GM21786 (cell line): ENCODE results near the gene ACSL5.

Source experiments
- ATAC-seq: cut with Tn5 transposase; IDR thresholded peaks from one replicate; pipeline ENCODE4 v1.9.1; 2021; ENCODE audit not compliant: unreplicated experiment

Gene ACSL5

GRCh38 chr10:112373912-112374338, at the start of gene ACSL5:
Gene ACSL5, plus strand, starts transcription at chr10:112374116. Its CDS starts 20,831 bp downstream, at chr10:112394947.
- no peak for ATAC-seq

DNA sequence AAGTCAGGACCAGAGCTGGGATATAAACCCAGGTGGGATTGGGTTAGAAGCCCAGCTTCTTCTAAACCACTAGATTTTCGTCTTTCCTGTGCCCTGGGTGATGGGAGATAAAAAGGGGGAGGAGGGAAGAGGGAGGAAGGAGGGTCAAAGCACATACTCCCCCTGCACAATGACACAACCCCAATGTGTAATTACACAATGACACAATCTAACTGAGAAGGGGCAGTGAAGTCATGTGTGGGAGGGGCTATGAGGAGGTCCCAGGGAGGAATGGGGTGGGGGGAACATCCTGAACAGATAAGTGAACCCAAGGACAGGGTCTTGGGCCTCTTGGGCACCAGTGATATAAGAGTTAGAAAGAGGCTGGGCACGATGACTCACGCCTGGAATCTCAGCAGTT, 46.2 kb upstream of the ACSL5 start:
- ATAC-seq, result no peak

GRCh38 chr10:112330162-112330561, 43.8 kb upstream of the ACSL5 start:
- ATAC-seq, result no peak

DNA sequence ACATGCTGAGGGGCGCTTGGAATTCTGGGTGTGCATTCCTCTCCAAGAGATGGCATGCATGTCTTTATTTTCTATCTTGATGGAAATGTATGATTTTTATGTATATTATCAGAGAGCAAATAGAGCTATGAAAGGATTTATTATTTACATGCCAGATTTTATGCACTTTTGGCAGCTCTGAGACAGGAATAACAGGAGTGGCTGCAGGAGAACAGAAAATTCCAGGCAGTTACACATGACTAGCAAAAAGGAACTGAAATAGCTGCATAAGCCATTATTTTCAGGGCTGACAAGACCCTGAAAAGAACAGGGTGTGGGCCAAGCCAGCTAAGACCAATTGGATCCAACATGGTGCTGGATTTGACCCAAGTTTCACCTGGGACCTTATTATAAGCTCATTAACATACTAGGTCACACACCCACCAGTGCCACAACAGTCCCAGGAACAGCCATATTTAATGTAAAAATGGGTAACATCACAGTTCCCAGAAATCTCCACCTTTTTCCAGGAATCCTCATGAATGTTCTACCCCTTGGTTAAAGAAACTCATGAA, 43.2 kb upstream of the ACSL5 start:
- ATAC-seq, result no peak

GRCh38 chr10:112332022-112332421, 41.9 kb upstream of the ACSL5 start:
- ATAC-seq, result no peak

GRCh38 chr10:112332509-112333228, 41.2 kb upstream of the ACSL5 start:
- no peak for ATAC-seq

DNA sequence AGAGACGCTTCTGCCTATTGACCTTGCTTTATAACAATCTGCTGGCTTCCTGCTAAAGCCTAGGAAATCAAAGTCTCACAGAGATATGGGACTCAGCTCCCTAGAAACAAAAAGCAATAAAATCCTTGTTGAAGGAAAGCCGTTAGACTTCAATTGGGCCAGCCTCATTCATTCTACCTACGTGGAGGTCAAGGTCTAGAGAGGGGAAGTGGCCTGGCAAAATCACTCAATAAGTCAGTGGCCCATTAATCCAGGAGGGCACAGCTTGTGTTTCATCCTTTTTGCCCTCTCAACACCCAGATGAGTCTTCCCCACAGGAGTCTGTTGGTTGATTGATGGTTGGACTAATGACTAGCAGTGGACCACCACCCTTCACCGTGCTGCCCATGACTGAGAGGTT, 40.5 kb upstream of the ACSL5 start:
- no peak for ATAC-seq

DNA sequence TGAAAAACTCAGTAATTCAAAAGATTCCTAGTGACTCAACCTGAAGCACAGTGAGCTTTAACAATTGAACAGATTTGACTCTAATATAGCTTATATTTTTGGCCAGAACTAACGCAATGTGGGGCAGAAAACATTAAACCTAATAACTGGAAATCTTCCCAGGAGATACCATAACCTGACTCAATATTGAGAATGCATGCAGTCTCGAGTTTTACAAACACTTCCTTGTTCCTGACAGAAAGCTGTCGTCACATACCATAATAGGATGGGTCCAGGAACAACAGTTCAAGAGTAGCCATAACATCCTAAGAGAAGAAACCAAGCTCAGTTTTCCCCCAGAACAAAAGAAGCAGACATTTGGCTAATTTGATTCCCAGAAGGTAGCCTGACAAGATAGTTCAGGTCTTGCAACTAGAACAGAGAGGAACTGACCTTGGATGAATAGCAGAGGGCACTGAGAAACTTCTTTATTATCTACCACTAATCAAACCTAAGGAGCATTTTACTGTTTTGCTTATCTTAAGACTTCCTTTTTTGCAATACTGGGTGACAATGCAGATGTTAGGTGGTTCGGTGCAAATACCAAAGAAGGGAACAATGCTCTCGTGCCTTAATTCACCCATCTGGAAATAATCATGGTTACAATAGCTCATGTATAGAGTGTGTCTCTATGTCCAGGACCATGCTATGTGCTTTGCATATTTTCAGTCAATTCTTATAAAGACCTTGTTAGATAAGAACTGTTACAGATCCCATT, 38.6 kb upstream of the ACSL5 start:
- ATAC-seq, result no peak

GRCh38 chr10:112335868-112336265, 38.0 kb upstream of the ACSL5 start:
- ATAC-seq, result no peak

GRCh38 chr10:112336556-112337201, 37.2 kb upstream of the ACSL5 start:
- ATAC-seq, result no peak

GRCh38 chr10:112338957-112339356, 35.0 kb upstream of the ACSL5 start:
- no peak for ATAC-seq

DNA sequence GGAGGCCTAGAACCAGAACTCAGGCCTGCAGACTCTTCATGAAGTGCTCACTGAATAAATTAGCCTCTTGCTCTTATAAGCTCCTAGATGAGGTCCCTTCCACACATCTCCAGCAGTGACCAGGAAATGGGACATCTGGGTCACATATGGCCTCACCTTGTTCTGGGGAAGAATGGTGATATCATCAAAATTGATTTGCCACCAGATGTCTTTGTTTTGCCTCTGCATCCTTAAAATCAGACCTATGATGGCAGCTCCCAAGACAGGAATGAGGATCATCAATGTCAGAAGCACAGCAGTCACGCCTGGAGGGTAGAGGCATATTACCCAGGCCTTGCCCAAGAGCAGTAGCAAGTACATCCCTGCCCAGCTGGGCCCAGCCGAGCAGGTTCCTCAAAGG, 33.3 kb upstream of the ACSL5 start:
- no peak for ATAC-seq

DNA sequence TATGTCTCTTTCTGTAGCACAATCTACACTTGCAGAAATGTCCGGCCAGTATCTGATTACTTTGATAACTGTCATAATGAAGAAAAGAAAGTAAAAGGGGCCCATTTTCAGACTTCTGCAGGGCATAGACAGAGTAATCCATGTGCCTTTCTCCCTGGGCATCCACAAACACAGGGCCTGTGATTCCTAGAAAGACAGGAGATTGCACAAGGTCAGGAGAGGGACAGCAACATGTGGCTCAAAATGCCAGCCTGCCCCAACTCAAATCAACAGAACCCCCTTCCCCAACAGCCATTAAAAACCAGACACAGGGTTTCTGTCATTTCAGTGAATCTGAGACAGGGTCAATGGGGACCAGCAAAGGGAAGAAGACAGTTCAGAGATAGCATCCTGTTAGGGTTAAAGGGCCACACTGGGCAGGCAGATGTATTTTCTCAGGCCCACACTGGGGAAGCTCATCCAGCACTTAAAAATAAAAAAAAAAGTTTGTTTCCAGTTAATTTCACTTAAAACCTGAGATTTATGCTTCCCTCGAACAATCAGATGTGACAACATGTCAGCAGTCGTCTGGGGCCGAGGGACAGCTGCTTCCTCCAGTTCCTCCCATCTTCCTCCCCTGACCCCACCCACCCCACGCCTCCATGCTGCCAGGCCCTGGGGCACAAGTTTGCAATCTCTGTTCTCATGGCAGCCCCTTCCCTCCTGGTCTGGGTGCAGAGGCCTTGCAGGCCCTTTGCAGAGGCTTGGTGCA, 30.7 kb upstream of the ACSL5 start:
- ATAC-seq, result no peak

DNA sequence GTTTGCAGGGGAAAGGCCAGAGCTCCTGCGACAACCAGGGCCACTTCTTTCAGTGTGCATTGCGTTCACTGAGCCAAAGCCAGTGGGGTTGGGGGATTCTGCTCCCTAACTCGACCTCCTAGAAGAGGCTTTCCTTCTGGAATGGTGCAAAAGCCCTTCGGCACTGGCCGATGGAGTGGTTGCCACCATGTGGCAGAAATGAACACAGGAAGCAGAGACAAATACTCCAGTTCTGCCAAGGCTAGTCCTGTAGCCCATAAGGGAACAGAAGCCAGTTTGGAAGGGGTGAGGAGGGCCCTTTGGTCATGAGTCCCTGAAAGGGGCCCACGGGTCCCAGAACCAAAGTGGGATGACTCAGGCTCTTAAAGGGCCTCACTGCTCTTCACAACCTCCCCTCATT, 29.7 kb upstream of the ACSL5 start:
- ATAC-seq, result no peak

- no peak for ATAC-seq
Observed at GRCh38 chr10:112345202-112345601, 28.7 kb upstream of the ACSL5 start.

DNA sequence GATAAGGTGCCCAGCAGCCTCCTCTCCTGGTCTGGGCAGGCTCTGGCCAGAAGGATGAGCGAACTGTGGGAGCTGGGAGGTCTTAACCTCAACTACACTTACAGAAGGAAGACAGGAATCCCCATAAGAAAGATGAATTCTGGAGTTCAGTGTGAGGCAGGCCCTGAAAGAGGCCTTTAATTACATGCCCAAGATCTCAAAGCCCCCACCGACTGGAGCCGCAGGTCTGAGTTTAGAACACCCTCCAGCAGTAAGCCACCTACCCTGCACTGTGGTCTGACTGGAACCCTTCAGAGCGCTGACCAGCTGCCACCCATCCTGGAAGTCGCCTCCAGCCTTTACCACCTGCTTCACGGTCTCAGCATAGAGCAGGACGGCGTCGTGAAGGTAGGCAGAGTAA, 28.2 kb upstream of the ACSL5 start:
- ATAC-seq, result no peak

DNA sequence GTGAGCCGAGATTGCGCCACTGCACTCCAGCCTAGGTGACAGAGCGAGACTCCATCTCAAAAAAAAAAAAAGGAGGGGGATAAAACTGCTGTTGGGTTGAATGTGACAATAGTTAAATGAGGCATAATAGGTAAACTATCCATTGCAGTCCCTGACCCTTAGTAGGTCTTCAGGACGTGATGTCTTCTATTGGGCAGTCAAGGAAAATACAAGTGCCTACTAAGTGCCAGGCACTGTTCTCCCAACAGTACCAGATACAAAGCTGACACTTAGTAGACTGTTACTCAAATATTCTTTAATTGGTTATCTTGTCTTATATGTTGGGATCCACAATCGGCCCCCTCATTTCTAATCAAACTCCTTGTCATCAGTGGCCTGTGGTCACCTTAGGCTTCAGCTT, 27.1 kb upstream of the ACSL5 start:
- ATAC-seq, result no peak

DNA sequence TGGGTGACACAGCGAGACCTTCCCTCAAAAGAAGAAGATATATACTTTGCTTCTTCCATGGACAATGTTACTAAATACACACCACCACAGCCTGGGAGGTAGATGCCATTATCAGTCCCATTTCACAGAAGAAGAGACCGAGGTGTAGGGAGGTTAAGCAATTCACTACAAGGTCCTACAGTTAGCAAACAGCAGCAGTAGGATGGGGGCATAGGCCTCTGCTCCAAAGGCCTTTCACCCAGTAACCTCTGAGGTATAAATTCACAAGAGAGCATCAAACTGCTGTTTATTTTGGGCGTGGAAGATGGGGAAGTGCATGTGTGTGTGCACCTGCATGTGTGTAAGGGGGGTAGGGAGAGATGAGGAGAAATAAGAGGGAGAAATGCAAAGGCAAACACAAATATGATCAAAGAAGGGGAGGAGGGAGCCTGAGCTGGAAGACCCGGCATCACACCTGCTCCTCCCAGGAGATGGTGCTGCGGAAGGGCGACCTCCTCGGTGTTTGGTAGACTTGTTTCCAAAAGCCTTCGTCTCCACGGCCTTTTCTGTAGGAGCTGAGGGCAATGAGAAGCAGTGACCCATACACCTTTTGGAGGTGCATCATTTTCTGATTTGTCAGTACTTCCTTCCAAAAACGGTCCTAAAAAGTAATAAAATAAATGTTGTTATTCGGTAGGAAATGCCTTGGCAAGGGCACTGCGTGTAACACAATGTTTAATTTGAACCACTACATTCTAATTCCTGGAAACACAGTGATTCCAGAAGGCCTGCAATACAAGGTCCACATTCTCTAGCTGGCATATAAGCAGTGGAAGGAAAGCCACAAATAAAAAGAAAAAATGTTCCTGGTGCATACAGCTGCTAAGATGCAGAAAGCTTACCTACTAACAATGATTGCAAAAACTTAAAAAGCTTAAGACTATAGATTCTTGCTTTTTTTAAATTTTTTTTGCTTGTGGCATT, 25.9 kb upstream of the ACSL5 start:
- no peak for ATAC-seq

DNA sequence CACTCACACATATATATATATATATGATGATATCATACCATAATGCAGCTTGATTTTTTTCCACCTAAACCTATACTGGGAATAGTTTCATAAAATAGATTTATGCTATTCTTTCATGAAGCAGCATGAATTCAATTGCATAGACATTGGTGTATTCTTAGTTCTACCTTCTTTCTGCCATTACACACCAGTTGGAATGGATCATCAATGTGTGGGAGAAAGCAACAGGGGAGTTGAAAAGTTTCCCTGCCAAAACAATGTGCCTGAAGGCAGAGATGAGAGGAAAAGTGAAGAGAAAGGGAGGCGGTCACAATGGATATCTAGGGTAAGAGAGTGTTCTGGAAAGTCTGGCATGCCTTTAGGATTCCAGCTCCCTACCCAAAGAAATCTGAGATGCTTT, 25.2 kb upstream of the ACSL5 start:
- no peak for ATAC-seq

GRCh38 chr10:112349521-112350085, 24.3 kb upstream of the ACSL5 start:
- ATAC-seq, result no peak
